Islet precursor cell (in vitro differentiated cells): ENCODE data around the gene ST3GAL4.

ENCODE experiments used
- DNase-seq: peaks from one replicate; pipeline ENCODE4 v3.0.0-alpha.2; 2018

ST3GAL4 gene

GRCh38 chr11:126409620-126409985, 54.1 kb downstream of the ST3GAL4 start:
- no peak for DNase-seq

DNA sequence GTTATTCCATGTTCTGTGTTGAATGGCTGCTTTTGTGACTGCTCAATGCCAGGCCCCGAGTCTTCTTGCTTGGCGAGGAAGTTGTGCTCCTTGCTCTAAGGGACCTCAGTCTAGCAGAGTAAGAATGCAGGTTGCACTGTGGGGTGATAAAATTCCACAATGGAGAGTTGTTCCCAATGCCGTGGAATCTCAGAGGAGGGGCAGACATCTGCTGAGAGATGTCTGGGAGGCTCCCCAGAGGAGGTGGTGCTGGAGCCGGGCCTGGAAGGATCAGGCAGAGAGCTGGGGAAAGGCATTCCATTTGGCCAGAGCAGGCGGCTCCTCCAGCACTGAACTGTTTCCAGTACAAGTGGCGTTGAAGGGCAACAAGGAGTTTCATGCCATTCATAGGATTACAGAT, 55.2 kb downstream of the ST3GAL4 start:
- peak; percentile 86 for DNase-seq

DNA sequence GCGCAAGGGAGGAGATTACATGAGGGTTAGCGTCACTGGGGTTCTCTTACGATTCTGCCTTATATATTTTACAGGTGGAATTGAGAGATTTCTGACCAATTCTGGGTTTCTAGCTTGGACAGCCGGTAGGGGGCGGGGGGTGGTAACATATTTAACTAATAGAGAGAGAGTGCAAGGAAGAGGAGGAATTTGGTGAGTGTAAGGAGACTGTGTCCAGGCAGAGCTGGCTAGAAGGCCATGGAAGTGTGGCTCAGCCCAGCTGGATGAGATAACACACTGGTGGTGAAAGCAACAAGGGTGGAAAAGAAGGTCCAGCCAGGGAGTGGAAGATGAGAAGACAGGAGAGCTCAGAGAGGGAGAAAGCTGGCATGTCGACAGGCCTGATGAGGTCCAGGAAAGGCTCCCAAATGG, 56.5 kb downstream of the ST3GAL4 start:
- DNase-seq = no peak

DNA sequence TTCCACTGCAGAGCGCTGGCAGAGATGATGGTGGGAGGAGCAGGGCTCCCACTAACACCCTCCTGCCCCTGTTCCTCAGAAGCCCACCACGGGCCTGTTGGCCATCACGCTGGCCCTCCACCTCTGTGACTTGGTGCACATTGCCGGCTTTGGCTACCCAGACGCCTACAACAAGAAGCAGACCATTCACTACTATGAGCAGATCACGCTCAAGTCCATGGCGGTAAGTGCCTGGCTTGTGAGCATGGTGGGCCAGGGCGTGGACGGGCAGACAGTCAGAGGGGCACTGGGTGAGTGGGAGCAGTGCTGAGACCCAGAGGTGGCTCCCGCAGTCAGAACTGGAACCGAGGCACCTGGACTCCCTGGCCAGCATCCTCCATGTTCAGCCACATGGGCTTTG, 57.9 kb downstream of the ST3GAL4 start:
- no peak for DNase-seq

DNA sequence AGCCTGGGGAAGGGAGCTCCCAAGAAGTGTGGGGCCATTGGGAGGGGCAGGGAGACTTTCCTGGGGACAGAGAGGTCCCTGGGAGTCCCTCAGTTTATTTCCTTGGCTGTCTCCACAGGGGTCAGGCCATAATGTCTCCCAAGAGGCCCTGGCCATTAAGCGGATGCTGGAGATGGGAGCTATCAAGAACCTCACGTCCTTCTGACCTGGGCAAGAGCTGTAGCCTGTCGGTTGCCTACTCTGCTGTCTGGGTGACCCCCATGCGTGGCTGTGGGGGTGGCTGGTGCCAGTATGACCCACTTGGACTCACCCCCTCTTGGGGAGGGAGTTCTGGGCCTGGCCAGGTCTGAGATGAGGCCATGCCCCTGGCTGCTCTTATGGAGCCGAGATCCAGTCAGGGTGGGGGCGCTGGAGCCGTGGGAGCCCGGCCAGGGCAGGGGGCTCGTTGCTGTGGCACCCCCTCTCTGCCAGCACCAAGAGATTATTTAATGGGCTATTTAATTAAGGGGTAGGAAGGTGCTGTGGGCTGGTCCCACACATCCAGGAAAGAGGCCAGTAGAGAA, 58.4 kb downstream of the ST3GAL4 start:
- DNase-seq = no peak

- no peak for DNase-seq
These were observed 59.1 kb downstream of the ST3GAL4 start for GRCh38 chr11:126414615-126415014.

DNA sequence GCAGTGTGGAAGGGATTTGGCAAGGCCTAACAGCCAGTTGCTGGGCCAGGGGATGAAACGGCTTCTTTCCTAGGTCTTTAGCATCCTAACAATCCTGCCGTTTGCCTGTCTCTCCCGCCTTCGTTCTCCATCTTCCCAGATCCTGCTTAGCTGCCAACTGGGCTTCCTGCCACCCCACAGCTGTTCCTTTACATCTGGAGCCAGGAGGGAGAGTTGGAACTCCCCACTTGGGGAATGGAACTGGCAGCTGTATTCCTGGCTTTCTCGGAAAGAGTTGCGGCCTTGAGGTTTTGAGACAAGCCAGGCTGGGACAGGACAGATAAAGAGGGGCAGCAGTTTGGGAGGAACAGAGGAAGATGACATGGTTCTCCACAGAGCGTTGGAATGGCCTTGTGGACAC, 59.6 kb downstream of the ST3GAL4 start:
- DNase-seq = no peak

- no peak for DNase-seq
These were observed 60.4 kb downstream of the ST3GAL4 start for GRCh38 chr11:126415669-126416420.

DNA sequence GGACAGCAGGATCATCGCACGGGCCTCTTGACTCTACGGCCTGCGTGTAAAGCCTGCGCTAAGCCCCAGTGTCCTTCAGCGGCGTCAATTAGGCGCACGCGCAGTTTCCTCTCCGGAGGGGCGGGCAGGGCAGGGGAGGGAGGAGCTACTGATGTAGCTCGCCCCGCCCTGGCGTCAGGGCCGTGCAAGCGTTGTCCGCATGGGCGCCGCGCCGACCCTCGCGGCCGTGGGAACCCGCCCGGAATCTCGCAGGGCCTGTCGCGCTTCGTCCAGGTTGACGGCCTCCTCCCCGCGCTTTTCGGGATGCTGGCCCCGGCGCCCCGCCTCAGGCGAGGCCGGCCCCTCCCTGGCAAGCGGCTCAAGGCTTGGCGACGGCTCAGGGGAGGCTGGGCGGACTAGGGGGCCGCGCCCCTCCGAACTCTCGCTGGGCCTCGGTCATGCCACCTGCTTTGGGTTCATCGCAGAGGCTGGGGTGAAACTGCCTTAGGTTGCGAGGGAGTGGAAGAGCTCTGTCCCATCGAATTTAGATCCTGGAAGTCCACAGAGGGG, 61.1 kb downstream of the ST3GAL4 start:
- DNase-seq = peak; percentile 92

DNA sequence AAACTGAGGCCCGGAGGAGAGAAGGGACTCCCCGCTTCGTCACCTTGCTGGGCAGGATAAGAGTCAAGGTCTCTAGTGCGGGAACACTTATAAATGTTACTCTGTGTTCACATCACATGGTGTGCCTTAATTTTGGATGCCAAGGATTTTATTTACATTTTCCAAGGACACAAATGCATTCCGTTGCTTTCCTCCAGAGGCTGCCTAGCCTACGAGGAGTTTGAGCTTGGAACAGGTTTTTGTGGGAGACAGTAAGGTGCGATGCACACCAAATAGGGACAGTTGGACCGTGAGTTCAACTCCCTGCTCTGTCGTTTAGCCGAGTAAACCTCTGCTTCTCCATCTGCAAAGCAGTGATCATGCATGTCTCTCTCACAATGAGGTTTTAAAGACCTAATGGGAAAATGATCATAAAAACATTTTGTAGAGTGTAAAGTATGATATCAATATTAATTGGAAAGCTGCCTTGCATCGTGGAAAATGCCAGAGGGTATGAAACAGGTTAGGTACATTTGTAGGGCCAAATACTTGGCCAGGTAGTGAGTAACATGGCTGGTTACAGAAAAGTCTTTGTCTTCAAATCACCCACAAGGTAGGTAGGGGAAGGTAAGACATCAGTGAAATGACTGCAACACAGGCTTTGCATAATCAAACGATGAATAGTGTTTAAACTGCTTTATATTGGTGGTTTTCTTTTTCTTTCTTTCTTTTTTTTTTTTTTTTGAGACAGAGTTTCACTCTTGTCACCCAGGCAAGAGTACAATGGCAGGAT, 61.8 kb downstream of the ST3GAL4 start:
- DNase-seq = no peak

DNA sequence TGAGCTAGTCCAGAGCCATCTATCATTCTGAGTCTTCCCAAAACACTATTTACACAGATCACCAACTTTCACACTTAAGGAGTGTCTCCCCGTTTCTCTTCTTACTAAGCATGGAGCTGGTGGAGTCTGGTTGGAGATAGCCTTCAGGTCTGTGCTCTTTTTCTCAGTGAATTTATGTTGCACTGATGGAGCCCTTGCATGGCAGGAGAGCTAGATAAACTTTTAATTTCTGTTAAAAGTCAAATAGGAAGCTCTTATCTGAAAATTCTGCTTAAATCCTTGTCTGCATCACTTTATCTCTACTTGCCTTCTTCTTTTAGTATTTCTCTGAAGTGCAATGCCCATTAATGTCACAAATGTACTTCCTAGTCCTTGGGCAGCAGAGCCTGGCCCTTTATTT, 63.4 kb downstream of the ST3GAL4 start:
- DNase-seq = no peak

DNA sequence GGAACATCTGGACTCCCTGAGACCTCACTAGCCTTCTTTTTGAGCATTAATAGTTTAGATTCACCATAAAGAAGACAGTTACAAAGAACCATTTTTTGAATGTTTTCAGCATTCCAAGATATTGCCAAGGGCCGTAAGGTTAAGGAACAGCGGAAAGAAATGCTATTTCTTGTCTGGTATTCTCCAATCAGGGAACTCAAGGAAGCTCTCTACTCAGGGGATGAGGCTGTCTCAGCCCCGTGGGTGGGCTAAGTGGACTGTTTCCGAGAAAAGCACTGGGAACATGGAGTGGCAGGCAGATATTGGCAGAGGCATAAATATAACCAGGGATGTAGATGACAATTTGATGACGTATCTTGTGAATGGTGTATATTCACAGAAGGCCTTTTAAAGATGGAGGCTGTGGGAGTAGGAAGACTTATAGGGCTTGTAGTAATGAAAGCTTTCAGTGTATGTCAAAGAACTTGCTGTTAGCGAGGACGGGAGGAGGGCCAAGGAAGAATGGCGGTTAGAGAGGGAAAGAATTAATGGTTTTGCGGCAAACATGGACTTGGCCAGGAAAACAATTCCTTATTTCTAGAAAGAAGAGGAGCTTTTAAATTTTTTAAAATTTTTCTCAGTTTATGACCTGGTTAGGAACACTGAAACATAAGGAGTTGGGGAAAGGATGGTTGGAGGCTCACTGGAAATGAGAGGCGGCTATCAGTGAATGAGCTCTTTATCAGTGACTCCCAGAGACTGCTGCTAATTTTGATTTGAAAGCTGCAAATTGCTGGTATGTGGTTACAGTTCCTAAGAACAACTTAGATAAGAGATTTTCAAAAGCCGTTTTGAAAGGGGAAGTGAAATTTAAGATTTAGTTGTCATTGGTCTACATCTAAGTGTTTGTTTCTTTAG, 64.6 kb downstream of the ST3GAL4 start:
- DNase-seq = no peak

GRCh38 chr11:126420698-126421256, 65.3 kb downstream of the ST3GAL4 start:
- DNase-seq = no peak

DNA sequence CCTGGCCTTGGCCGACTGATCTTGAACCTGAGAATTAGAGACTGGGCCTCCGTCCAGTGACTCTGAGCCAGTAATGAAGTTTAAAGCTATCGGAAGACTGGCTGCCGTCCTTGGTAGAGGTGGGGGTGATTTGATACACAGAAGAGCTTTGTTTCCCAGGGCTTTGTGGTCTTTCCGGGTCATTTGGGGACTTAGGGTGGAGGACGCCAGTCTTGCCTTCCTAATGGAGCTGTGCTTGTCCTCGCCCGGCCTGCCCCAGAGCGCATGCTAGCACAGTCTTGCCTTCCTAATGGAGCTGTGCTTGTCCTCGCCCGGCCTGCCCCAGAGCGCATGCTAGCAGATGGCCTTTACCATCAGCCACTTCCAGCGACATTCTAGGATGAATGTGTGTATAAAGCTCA, 65.8 kb downstream of the ST3GAL4 start:
- no peak for DNase-seq

- no peak for DNase-seq
These were observed 67.0 kb downstream of the ST3GAL4 start for GRCh38 chr11:126422446-126422845.

DNA sequence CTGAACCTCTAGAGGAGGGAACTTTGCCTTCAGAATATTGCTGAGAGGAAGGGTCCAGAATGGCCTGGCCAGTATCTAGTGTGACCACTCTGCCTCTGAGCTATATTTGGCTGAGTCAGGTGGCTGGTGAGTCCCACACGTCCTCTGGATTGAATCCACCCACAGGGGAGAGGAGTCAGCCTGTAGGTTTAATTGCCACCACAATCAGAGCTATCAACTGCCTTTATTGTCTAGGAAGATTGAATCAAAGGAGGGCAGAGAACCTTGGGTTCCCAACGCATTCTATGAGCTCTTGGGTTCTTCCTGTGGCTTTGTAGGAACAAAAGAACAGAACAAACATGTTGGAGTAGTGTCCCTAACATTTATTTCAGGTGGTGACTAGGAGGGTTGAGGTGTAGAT, 67.7 kb downstream of the ST3GAL4 start:
- DNase-seq = no peak

- DNase-seq = no peak
These were observed 68.3 kb downstream of the ST3GAL4 start for GRCh38 chr11:126423743-126424142.

GRCh38 chr11:126424471-126425039, 69.1 kb downstream of the ST3GAL4 start:
- DNase-seq = no peak

GRCh38 chr11:126426106-126426505, 70.6 kb downstream of the ST3GAL4 start:
- no peak for DNase-seq

DNA sequence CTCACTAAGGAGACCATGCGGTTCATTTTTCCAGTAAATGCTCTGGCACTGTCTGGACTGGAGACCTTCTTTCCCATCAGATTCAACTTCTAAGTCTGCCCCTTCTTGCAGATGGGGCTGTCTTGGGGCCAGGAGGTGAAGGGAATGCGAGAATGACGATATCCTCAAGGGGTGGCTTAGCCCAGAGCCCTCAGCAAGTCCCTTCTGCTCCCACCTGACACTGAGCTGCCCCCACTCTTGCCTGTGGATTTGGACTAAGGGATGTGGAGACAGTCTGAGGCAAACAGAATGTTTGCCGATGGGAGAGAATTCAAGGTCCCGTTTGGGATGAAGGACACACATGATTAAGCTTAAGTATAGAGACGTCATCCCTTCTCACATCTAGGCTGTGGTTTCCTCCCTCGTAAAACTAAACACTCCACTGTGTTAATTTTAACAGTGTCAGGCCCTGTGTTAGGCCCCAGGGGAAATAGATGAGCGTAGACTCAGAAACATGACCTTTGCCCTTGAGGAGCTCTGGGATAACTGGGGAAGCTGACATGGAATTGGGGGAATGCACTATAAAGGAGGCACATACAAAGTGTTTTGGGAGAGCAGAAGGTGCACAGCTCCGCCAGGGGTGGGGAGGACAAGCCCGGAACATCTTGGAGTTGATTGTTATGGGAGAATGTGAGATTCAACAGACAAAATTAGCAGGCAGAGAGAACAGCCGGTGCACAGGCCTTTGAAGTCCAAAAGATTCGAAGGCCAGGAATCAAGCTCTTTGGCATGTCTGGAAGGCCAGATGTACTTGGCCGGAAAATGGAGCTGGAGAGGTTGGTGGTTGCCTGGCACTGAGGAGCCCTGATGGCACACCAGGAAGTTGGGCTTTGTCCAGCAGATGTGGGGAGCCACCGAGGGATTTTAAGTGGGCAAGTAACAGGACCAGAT, 71.6 kb downstream of the ST3GAL4 start:
- no peak for DNase-seq
